NCI-H1417 treated with DMSO at 0.1 percent for 48 hours (cell line): ENCODE results near the gene RTN4RL1.

Source experiments
- DNase-seq: peaks from one replicate; lab custom pipeline; 2025; lab: John Stamatoyannopoulos, UW

The RTN4RL1 gene

DNA sequence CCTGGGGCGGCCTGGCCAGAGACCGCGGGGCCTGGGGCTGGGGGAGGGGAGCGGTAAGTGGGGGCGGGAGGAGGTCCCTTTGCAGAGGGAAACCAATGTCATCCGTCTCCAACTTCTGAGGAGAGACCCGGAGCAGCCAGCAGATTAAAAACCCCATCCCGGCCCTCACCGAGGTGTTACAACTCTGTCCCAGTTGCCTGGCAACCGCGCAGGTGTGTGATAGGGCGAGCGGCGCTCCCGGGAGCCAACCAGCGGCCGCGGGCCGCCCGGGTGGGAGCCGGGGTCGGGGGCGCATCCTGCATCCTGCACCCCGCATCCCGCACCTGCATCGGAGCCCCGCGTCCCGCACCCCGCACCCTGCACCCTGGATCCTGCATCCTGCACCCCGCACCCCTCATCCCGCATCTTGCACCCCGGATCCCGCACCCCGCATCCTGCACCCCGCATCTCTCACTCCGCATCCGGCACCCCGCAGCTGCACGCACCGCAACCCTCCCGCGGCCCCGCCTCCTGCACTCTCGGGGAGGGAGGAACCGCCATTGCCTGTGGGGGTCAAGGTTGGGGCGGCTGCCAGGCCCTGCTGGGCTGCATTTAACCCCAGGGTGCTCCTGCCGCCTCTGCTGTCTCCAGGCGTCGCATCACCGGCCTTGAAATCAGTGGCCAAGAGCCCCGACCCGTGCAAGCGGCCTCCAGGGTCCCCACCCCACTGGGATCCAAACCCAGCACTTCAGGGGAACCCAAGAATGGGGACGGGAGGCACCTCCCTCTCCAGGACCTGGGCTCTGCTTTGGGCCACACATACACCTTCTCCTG lies 47.3 kb downstream of the RTN4RL1 start:
- no peak for DNase-seq

DNA sequence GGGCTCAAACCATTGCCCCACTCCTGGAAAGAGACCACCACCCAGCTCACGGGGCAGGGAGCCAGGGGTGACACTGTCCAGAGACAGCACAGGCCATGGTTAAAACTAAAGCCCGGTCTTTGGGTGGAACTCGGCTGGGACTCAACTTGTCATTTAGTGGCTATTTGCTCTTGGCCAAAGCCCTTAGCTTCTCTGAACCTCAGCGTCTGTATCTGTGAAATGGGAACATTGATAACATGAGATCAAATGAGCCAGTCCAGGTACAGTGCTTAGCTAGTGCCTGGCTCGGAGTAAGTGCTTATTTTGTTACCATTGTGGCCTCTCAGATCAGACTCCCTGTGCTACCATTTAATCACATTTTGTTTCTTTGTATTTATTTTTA lies 48.5 kb downstream of the RTN4RL1 start:
- DNase-seq: no peak

DNA sequence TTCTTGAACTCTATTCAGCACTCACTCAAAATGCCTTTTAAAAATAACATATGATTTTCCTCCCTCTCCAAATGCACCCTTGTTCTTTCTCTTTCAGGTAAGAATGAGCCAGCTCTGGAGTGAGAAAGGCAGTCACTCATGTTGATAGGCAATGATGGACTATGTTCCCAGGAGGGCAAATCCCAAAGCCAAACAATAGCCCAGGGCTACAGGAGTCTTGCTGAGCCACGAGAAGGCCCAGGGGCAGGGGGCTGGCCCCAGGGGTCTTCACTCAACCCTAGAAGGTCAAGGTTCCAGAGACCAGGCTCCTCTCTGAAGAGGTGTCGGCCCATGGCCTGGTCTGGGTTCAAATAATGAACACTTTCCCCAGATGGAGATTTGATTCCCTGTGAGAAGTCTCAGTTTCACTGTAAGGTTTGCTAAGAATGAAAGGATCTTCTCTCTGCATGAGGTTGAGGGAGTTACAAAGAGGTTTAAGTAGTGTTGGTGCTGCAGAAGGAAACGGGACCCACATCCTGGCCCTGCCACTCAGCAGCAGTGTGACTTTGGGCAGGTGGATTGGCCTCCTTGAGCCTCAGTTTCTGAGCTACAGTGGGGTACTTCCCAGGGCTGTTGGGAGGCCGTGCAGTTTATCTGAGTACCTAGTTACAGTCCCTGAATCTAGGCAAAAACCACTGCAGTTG lies 49.0 kb downstream of the RTN4RL1 start:
- no peak for DNase-seq

DNA sequence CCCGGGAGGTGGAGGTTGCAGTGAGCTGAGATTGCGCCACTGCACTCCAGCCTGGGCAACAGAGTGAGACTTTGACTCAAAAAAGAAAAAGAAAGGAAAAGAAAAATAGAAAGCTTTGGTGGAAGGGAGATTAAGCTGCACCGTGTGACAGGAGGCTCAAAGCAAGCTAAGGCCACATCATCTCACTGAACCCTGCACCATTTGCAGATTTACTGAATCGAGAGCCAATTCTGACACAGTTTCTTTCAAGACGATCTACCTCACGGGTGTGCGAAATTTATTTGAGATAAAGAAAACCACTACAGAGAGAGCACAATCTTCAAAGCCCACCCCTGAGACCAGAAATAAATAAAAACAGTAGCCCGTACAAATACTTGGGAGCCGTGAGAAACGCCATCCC lies 49.6 kb downstream of the RTN4RL1 start:
- no peak for DNase-seq

DNA sequence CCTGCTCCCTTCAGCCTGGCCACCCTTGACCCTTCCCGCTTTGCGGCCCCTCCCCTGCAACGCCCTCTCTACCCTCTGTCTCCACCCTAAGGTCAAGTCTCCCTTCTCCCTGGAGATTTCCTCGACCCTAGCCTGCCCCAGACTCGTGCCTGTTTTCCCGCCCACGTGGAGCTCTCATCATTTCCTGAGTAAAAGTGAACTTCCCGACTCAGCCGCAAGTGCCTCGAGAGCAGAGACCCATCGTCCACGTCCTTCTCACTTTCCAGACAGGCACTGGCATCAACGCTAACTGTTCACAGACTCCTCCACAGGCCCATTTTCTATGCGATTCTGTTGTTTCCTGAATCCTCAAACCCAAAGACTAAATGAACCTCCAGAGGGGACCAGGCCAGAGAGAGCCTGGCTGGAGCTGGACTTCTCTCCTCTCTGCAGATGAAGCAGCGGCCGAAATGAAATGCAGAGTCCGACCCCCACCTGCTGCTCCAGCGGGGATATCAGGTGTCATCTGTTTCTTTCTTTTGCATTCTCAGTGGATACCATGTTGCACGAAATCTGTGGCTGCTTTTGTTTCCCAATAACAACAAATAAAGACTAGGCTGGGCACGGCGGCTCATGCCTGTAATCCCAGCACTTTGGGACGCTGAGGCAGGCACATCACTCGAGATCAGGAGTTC lies 52.5 kb downstream of the RTN4RL1 start:
- no peak for DNase-seq

DNA sequence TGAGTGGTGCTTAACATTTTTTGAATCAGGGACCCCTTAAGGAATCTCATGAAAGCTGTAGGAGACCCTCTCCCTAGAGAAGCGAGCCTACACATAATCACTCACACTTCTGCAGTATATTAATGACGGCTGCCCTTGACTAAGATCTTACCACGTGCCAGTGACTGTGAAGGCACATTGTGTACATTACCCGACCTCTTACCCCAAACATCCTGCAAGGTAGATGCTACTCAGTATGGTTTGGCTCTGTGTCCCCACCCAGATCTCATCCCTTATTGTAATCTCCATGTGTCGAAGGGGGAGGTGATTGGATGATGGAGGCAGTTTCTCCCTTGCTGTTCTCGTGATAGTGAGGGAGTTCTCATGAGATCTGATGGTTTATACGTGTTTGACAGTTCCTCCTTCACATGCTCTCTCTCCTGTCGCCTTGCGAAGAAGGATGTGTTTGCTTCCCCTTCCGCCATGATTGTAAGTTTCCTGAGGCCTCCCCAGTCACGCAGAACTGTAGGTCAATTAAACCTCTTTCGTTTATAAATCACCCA lies 54.2 kb downstream of the RTN4RL1 start:
- no peak for DNase-seq

DNA sequence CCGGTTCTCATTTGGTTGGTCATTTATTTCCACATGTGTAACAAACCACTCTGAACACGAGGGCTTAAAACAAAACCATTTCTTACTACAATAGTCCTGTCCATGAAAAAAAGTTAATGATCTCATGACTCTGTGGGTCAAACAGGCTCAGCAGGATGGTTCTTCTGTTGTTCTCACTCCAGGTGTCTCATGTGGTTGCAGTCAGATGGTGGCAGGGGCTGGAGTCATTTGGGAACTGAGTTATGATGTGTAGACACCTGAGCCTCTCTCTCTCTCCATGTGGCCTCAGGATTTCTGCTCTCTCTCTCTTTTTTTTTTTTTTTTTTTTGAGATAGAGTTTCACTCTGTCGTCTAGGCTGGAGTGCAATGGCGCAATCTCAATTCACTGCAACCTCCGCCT lies 55.4 kb downstream of the RTN4RL1 start:
- no peak for DNase-seq

DNA sequence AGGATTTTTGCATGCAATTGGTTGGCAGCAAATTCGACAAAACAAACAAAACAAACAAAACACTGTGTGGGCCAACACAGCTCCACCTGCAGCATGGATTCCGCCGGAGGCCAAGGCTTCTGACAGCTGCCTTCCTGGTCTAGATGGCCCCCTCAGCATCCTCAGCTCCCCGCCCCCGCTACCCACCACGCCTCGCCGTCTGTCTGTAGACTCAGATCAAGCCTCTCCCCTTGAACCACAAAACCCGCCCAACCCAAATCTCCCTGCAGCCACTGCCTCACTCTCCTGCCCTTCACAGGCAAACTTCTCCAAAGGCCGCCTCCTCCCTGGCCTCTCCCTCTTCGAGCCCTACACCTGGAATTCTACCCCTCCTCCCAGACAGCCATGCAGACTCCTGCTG lies 57.9 kb downstream of the RTN4RL1 start:
- DNase-seq: no peak

DNA sequence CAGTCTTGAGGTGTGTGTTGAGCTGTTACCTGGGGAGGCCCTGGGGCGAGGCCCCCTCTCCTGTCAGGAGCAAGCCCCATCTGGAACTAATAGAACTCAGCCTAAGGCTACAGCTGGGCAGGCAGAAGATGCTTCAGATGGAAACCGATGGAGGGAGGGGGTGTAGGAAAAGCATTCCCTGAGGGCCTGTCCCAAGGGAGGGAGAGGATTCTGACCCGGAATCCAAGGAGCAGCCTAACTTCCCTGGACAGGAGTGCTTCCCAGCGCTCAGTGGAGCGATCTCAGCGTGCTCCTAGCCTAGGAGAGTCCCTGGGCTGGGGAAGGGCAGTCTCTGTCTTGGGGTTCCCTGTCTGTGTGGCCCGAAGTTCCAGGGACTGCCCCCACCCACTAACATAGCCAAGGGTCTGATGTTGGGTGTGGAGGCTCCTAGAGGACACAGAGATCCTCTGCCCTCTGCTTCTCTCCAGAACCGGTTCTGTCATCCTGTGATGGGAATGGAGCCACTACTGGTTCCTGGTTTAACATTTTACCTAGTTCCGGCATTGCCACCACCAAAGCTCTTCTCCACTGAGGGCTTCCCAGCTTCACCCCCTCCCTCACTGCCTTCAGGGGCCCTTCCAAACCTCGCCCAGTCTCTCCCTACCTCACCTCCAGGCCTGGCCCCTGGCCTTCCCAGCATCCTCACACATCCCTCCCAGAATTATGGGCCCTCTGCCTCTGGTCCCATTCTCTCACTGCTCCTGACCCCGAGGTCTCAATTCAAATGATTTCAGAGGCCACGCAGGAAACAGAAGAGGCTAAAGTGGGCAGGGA lies 58.7 kb downstream of the RTN4RL1 start:
- no peak for DNase-seq

DNA sequence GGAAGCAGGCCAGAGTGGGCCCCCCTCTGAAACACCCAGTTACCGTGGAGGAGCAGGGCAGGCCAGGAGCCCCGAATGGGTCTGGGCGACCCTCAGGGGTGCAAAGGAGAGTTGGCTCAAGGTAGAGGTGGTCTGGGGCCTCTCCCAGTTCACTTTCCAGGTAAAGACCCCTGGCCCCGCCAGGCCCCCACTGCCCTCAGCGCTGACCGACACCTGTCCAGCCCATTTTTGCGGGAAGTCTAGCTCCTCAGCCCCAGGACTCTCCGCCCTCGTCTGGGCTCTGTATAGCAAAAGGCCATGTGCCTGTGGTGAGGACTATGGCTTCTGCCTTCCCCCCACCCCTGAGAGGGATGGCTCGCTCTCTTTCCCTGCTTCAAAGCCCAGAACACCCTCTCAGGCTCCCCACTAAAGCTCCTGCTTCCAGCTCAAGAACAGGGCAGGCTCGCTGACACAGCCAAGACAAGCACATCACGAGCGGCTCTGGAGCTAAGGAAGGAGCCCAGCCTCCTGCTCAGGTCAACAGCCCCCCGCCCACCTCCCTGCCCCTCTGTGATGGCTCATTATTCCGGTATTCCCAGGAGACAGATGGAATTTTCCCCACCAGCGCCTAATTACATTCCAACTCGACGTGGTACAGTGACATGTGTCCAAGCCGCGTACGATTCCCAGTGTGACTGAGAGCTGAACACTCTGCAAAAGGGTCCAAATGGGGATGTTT lies 59.4 kb downstream of the RTN4RL1 start:
- DNase-seq: no peak

DNA sequence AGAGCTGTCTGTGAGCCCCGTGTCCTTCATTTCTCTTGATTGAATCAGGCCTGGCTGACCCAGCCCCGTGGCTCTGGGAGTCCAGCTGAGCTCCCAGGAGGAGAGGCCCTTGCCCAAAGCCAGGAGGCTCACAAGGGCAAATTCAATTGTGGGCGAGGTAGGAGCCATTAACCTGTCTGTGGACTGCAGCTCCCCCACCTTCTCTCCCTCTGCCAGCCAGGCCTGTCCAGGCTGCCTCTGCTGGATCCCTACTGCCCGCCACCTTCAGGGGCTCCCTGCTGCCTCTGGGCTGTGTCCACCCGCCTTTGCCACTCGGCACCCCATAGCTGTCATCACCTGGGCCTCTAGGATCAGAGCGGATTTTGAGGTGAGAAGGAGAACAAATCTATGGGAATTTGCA lies 61.9 kb downstream of the RTN4RL1 start:
- no peak for DNase-seq

DNA sequence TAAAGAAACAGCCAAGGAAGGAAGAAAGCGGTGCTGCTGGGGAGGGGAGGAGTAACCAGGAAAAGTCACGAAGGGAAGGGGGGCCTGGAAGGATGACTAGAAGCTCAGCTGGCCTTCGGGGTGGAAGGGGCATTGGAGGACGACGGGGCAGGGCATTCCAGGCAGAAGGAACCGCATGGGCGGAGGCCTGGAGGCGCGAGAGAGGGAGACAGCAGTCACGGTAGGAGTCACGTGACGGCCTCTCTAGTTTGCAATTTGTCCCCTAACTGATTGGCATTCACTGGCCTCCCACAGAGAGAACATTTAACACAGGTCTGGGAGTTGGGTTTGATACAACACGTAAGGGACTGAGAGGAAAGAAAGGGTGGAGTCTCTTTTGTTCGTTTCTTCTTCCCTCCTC lies 63.9 kb downstream of the RTN4RL1 start:
- DNase-seq: peak; percentile 33

DNA sequence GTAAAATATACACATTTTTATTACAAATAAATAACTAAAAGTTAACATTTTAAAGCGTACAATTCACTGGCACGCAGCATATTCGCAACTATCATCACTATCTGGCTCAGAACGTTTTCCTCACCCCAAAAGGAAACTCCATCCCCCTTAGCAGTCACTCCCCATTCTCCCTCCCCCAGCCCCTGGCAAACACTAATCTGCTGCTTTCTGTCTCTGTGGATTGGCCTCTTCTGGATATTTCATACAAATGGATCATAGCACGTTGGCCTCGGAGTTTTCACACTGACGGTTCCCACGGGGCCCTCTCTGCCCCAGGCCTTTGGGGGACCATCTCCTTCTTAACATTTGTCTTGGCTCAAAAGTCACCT lies 64.6 kb downstream of the RTN4RL1 start:
- no peak for DNase-seq

DNA sequence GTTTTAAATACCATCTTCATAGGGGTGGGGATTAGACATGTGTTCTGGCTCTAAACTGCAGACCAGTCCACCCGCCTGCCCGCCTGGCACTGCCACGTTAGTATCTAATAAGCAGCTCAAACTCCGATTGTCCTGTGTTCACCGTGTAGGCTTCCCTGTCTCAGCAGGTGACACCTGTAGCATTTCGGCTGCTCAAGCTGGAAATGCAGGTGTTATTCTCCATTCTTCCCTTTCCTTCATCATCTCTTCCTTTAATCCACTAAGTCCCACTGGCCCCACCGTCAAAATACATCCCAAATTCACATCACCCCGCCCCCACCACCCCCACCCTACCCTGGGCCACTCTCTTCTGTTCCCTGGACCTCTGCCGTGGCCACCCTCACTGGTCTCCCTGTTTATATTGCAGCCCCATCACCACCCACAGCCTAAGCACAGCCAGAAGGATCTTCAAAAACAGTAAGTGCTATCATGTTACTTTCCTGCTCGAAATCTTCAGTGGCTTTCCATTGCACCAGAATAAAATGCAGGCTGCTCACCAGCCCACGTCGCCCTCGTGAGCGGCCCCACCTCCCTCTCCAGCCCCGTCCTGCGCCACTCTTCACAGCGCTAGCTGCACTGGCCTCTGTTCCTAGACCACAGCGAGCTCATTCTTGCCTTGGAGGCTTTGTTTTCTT lies 65.1 kb downstream of the RTN4RL1 start:
- no peak for DNase-seq

DNA sequence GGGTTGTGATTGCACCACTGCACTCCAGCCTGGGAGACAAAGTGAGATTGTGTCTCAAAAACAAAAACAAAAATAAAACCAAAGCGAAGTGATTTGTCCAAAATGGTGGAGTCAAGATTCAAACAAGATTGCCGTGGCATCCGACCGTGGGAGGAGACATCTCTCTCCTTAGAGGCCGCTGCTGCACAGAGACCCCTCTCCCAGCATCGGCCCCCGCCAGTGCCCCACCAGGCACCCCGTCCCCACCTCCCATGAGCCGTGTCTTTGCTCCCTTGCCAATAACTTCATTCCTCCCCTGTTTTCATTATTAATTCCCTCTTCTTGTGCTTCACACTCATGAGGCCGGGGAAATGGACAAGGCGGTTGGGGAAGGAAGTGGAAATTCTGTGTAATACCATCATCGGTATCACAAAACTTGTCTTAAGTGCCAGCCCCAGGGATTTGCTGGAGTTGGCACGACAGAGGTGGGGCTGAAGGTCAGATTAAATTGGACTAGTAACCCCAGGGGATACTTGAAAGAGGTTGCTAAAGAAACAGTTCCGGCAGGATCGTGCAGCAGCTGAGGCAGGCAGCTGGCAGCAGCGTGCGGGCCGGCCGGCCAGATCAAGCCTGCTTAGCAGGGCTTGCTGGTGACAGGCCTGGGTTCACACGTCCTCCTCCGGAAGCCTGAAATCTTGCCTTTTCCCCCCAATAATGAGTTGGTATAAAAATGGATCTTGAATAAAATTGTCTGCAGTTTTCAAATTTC lies 66.8 kb downstream of the RTN4RL1 start:
- DNase-seq: no peak

DNA sequence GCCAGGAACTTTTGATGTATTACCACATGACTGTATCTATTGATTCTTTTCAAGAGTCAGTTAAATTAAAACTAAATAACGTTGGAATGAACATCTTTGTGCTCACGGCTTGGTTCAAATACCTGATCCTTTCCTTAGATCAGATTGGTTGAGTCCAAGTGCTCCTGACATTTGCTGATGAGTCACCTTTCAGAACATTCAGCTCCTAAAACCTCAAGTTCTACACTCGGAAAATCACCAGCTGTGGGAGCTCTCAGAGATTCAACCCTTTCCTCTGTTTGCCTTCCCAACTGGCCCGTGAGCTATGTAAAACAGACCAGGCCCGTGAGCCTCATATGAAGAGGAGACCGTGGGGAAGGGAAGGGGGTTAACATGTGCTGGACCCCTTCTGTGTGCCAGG lies 68.1 kb downstream of the RTN4RL1 start:
- no peak for DNase-seq

DNA sequence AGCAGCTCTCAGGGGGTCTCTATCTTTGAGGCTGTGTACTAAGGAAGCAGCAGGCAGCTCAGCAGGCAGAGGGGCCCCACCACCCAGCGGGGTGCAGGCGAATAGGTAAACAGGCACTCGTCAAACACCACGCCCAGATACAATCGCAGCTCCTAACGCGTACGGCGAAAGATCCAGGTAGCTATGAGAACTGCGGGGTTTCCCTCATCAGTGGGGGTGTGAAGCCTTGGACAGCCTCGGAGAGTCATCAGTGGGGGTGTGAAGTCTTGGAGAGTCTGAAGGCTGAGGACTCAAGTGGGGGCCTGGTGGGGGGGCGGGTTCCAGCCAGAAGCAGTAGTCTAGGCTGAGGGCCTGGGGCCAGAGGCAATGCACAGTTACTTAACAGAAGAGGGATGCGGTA lies 69.0 kb downstream of the RTN4RL1 start:
- DNase-seq: no peak

DNA sequence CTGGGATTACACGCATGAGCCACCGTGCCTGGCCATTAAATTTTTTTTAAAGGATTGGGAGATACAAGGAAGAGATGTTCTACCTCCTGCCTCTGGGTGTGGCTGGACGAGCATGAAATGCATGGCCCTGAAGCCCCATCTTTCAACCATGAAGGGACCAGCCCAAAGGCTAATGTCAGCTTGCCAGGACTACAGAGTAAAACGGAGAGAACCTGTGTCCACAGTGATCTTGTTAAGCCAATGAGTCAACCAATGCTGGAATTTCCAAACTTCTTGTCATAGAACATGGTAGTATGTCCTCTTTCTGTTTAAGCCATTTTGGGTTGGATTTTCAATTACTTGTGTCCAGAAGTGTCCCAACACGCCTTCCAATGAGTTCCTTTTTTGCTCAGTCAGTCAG lies 71.3 kb downstream of the RTN4RL1 start:
- DNase-seq: no peak

DNA sequence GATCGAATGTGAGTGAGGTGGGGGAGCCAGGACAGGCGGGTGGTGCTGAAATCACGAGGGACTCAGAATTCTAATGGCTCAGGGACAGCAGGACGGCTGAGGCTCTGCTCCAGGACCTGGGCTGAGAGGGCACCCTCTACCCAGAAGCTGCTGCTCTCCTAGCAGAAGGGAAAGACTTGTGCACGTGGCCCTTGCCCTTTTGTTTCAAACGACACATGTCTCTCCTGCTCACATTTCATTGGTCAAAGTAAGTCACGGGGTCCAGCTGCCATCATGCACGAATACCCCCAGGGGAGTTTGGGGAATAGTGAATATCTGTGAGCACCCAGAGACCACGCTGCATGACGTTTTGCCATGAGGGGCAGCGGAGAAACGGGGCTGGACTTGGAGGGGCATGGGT lies 73.2 kb downstream of the RTN4RL1 start:
- no peak for DNase-seq

DNA sequence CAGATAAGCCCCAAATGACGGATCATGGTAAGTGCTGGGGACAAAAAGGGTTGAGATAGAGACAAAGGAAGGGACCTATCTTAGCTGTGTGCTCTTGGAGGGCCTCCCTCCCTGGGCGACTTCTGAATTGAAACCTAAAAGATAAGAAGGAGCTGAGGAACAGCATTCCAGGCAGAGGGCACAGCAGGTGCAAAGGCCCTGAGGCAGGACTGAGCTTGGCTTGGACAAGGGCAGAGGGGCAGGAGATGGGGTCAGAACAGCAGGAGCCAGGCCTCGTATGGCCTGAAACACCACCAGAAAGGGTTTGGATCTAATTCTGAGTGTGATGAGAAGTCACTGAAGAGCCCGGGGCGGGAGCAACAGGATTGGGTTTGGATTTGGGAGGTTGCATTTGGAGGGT lies 75.4 kb downstream of the RTN4RL1 start:
- DNase-seq: no peak
